Measurements from ENCODE around the gene TMEM8B.

TMEM8B gene

GRCh38 chr9:35811381-35812024, 17.5 kb upstream of the TMEM8B start:
- no peak for DNase-seq

DNA sequence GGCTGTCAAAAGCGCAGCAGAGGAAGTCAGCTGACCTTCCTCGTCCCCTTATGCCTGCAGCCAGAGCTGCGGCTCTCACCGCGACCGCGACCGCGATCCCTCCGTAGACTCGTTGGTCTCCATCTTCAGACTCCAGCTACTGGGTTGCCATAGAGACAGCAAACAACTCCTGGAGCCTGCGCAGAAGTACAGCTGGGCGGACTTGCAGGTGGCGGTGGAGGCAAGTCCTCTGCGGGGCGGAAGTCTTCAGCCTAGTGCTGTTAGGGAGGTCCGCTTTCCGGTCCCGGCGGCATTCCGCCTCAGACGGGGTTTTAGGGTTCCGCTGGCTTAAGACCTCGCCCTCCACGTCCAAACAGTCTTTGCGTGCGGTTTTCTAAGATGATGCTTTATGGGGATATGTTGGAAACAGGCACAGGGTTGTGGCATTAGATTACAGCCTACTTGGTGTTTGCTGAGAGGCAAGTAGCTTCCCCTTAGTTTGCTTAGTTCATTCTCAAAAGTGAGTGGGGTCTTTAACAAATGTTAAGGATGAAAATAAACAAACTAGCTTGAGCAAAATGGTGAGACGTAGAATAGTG, 16.9 kb upstream of the TMEM8B start, which contains the start of gene SPAG8:
SPAG8 (minus strand) TSS at position 238 of the 578 bp plus-strand sequence; CDS start at position 123, 115 bp downstream.
- peak; percentile 89 for DNase-seq

DNA sequence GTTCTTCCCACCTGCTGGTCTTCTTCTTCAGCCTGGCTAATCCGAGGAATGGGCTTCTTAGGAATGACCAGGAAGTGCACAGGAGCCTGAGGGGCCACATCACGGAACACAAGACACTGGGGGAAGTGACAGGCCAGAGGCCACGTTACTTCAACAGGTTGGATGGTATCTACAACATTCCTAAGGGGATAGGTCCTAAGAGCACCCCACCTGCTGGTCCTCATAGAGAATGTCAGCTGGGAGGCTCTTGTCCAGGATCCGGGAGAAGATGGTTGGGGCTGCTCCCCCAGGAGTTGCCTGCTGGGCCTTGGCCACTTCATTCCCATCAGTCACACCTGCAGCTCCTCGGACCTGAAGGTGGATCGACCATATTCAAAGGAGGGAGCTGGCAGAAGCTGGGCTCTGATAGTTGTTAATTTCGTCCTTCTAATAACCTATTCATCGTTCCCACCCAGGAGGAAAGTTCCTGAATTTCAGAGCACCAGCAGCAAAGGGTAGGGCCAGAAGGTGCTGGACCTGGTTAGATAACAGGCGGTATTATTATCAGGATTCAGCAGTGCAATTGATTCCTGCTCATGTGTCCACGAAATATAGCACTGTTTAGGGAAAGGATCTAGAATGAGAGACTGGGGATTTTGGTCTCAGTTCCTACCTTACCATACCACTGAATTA, 15.5 kb upstream of the TMEM8B start:
- DNase-seq, result no peak

- DNase-seq, result no peak
These were observed 14.8 kb upstream of the TMEM8B start for GRCh38 chr9:35814106-35814840.

- DNase-seq, result peak; percentile 98
These were observed 14.0 kb upstream of the TMEM8B start, which contains the start of gene HINT2 for GRCh38 chr9:35814841-35815543. Gene HINT2 (minus strand): TSS chr9:35815042. CDS start chr9:35814979, 63 bp downstream.

GRCh38 chr9:35816708-35817107, 12.3 kb upstream of the TMEM8B start:
- DNase-seq, result no peak

DNA sequence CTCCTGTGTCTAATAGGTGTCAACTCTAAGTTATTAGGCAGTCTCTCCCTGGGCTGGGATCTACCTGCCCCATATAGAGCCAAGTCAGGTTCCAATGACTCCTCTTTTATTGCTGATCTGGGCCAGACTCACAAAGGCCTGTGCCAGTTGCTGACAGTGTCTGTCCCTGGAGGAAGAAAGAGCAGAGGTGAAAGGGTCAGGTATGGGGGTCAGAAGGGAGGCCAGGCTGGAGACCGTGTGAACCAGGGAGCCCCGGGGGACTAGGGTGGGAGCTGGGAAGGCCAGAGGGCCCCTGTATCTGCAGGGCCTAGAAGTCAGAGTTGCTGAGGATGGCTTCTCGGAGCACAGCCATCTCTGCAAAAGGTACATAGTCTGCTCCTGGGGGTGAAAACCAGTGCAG, 10.7 kb upstream of the TMEM8B start:
- no peak for DNase-seq

DNA sequence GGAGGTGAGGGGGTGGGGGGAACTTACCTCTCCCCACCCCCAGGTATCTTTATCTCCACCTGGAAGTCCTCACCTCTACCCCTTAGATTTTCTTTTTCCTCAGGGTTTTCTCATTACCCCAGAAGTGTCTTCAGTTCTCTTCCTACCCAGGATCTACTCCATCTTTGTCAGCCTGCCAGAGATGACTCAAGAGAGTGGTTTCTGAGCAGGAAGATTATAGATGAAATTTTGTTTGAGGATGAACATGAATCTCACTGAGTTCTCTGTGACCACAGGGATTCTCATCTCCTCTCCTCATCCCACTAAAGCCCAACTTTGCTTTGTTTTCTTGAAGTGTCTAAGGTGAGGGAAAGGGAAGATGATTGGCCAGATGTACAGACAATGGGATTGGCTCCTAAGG, 9.0 kb upstream of the TMEM8B start:
- DNase-seq, result no peak

DNA sequence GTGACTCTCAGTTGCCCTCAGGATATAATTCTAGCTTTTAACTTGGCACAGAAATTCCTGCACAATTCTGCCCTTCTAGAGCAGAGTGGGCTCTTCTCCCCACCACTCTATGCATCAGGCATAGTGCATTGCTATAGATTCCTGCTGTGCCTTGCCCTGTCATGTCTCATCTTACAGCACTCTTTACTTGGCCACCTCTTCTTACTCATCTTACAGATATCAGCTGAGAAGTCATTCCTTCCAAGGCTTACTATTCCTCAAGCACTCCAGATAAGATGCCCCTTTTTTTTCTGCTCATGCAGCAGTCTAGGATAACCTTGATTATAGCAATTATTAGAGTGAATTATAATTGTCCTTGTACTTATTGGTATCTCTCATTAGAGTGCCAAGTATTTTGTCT, 6.1 kb upstream of the TMEM8B start:
- no peak for DNase-seq

DNA sequence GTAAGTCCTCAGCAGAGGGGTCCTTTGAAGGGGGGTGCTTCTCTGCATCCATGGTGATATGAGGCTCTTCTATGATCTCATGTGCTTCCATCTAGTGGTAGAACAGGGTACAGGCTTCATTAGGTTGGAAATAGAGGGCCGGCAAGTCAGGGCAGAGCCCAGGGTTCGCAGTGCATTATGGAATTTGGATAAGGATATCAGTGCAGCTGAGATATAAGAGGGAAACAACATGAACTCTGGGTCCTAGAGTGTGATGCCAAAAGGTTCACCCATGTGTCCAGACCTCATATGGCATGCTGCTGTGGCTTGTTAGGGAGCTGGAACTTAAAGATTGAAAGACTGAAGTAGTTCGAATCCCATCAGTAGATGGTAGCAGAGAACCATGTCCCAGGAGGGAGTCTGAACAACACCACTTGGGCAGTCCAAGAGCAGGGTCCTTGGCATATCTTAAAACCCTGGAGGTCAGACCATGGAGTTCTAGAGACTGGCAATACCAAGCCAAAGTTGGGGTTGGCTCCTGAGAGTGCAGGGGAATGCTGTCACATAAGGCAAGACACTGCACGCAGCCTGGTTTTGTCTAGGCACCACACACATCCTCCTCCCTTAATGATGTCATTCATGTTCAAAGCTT, 2.8 kb upstream of the TMEM8B start:
- no peak for DNase-seq

GRCh38 chr9:35827486-35827885, 1.5 kb upstream of the TMEM8B start:
- no peak for DNase-seq

GRCh38 chr9:35828716-35829083, 328 bp upstream of the TMEM8B start, which contains the start of gene FAM221B:
Gene FAM221B (minus strand): TSS chr9:35828732. CDS start chr9:35826161, 2,571 bp downstream.
- peak; percentile 24 for DNase-seq

- DNase-seq, result no peak
These were observed 702 bp downstream of the TMEM8B start for GRCh38 chr9:35829764-35830096.

DNA sequence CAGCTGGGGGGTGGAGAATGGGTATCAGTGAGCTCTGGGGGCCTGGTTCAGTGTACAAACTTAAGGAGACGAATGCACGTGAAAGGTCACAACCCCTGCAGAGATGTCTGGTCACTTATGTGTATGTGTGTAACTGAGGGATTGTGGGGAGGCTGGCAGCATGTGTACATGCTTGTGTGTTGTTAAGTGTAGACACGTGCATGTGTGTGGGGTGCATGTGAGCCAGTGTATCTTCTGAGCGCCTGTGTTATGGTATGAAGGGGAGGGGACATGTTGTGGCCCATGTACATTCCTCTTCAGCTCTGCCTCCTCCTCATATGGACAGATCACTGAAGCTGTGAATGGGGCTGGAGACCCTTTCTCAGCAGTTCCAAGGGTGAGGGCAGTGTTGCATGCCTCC, 2.0 kb downstream of the TMEM8B start:
- DNase-seq, result no peak

DNA sequence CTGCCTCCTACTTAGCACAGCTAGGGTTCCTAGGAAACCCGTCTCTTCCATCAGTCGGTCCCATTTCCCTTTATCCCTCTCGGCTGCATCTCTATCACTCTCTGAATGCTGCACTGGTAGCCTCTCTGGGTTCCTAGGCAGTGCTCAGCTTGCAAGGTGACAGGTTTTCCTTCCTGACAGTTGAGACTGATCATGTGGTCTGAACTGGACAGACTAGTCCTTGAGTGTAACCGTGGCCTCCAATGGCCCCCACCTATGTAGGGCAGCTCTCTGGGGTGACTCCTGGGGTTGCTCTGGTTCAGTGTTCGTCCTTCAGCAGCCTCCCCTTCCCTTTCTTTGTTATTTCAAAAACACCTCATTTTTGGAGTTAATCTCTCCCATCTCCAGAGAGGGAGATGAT, 3.8 kb downstream of the TMEM8B start:
- no peak for DNase-seq

- DNase-seq, result no peak
These were observed 5.5 kb downstream of the TMEM8B start for GRCh38 chr9:35834260-35835215.

GRCh38 chr9:35835216-35835632, 6.2 kb downstream of the TMEM8B start:
- no peak for DNase-seq

DNA sequence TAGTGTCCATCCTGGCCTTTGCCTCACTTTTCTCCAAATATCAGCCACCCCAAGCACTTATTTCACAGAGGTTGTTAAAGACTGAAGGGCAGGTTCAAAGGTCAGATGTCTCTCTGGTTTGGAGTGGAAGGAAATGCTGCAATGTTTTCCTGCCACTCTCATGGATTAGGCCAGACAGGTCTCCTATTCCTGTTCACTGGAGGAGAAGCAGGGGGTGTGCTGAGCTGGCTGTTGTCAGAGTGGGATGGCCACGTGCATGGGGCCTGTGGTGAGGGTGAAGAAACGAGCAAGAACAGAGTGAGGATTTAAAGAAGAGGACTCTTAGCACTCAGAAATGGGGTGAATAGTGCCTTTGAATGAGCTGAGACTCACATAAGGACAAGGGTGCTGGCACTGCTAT, 6.7 kb downstream of the TMEM8B start:
- no peak for DNase-seq

DNA sequence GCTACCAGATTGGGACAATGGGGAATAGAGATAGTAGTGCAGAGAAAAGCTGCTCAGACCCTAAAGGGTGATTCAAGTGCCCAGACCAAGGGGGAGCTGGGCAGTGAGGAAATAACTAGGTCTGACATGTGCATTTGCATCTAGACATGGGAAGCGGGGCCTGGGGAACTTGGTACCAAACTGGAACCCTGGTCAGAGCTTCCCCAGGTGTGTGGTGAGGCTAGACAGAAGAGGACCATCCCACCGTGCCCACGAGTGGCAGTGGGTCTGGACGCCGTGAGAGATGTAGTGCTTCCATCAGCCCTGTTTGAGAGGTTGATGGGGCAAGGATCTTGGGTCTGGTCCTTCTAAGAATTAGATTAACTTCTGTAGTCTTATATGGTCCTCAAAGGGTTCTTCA, 7.6 kb downstream of the TMEM8B start:
- DNase-seq, result no peak

DNA sequence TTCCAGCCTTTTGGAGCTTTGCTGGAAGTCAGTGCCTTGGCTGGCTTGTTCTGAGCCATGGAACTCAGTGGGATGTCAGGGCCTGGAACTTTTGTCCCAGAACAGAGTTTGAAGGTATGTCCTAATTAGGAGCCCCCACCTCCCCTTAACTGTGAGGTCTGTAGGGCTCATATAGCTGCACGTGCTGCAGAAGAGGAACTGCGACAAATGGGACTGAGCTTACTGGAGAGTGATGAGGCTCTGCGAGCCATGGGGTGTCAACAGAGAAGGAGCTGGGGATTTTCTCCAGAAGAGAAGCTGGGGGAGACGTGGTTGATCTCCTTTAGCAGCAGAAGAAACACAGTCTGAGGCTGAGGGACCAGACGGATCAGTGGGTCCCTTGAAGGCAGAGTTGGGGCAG, 10.9 kb downstream of the TMEM8B start:
- DNase-seq, result no peak
